Measurements from ENCODE around the gene GRIP2. TPM values are rescaled to one million over a fixed set of nuclear protein-coding genes. Genes with fewer than 3 reads are reported as not detected.

Gene GRIP2
- total RNA-seq (2022; extraction: Qiagen RNA extraction; ENCODE audit: low read depth), result 1.4 to 2.2 TPM (median 1.9 TPM) in 5 replicates

GRCh38 chr3:14539742-14540491 is at the start of gene GRIP2:
TSS of gene GRIP2 (minus strand) at chr3:14540342. CDS start at chr3:14540308, 34 bp downstream.

Other genes starting within 250 kb of the GRIP2 start
- 85.3 to 121 TPM (median 98.4 TPM) in 5 replicates for gene SLC6A6, start 137.7 kb downstream of the GRIP2 start, total RNA-seq (2022; extraction: Qiagen RNA extraction; ENCODE audit: low read depth)
- gene CCDC174, start 111.4 kb upstream of the GRIP2 start, total RNA-seq (2022; extraction: Qiagen RNA extraction; ENCODE audit: low read depth), result 10.8 to 16.7 TPM (median 12.8 TPM) in 5 replicates
- gene C3orf20, start 134.8 kb upstream of the GRIP2 start, total RNA-seq (2022; extraction: Qiagen RNA extraction; ENCODE audit: low read depth), result not detected in 5 replicates